CD4-positive, alpha-beta T cell (primary cell): ENCODE data around the gene ADGRA1. TPM values are rescaled to one million over a fixed set of nuclear protein-coding genes. Genes with fewer than 3 reads are reported as not detected.

Experiments
- ATAC-seq: fragments of 200-7000 bp; cut with Tn5 transposase; one replicate; pipeline ENCODE4 v1.10.0; 2022; ENCODE audit warnings: mild to moderate bottlenecking; ENCODE audit not compliant: poor library complexity
- CTCF ChIA-PET: fragments of 350-600 bp; sonication (Branson Sonifier 250); formaldehyde crosslinking; loops from one replicate; lab custom pipeline; 2021; ENCODE audit warnings: antibody characterized with exemption, inconsistent platforms; lab: Charles Lee
- POLR2A ChIA-PET: fragments of 350-600 bp; sonication (Branson Sonifier 250); formaldehyde crosslinking; loops from one replicate; lab custom pipeline; 2021; ENCODE audit warnings: antibody characterized with exemption, inconsistent platforms; lab: Charles Lee
- DNase-seq, 14 experiments: peaks; one replicate each; pipeline ENCODE4 v3.0.0-alpha.2; 2013 to 2020; ENCODE audit warnings: mixed read lengths in 2 of 14
- H3K27ac ChIP-seq, 2 donors: one replicate each; pipeline versions ENCODE4 v1.5.1 to v1.7.0; 2013; ENCODE audit warnings: low read length in 2 of 2, low read depth in 1 of 2, mild to moderate bottlenecking in 1 of 2
- H3K27me3 ChIP-seq, 2 experiments: 1 replicate in 1 of 2; 2 replicates in 1 of 2; pipeline versions ENCODE4 v1.6.1 to v1.7.0; 2013; ENCODE audit warnings: low read length in 2 of 2, control low read depth in 1 of 2, mild to moderate bottlenecking in 1 of 2, moderate library complexity in 1 of 2; ENCODE audit not compliant: insufficient read depth in 2 of 2, control insufficient read depth in 1 of 2
- H3K36me3 ChIP-seq: one replicate; pipeline ENCODE4 v1.6.1; 2013; ENCODE audit warnings: low read length, control low read depth; ENCODE audit not compliant: insufficient read depth
- H3K4me1 ChIP-seq: one replicate; pipeline ENCODE4 v1.6.1; 2013; ENCODE audit warnings: low read length, control low read depth; ENCODE audit not compliant: insufficient read depth
- H3K4me3 ChIP-seq: one replicate; pipeline ENCODE4 v1.5.1; 2013; ENCODE audit warnings: mild to moderate bottlenecking, low read length, moderate library complexity
- H3K9me3 ChIP-seq, 2 experiments: 1 replicate in 1 of 2; 2 replicates in 1 of 2; pipeline versions ENCODE4 v1.6.1 to v1.7.0; 2013; ENCODE audit warnings: low read length in 2 of 2, mild to moderate bottlenecking in 2 of 2, control low read depth in 1 of 2, moderate library complexity in 1 of 2; ENCODE audit not compliant: control insufficient read depth in 1 of 2, insufficient read depth in 1 of 2
- H3K27ac Mint-ChIP-seq: one replicate; pipeline ENCODE4 v1.8.0; 2020; ENCODE audit warnings: mixed read lengths
- H3K27me3 Mint-ChIP-seq: one replicate; pipeline ENCODE4 v1.8.0; 2021; ENCODE audit warnings: mixed read lengths
- H3K36me3 Mint-ChIP-seq: one replicate; pipeline ENCODE4 v1.8.0; 2021; ENCODE audit warnings: low read depth, mixed read lengths
- H3K4me1 Mint-ChIP-seq: one replicate; pipeline ENCODE4 v1.8.0; 2021; ENCODE audit warnings: low read depth, mixed read lengths
- H3K4me3 Mint-ChIP-seq: one replicate; pipeline ENCODE4 v1.8.0; 2020; ENCODE audit warnings: mild to moderate bottlenecking, mixed read lengths
- H3K9me3 Mint-ChIP-seq: one replicate; pipeline ENCODE4 v1.8.0; 2020; ENCODE audit warnings: mixed read lengths
- CTCF ChIP-seq: fragments of 200-600 bp; IDR thresholded peaks from one replicate; pipeline ENCODE4 v1.8.0; 2022; ENCODE audit warnings: antibody characterized with exemption, mild to moderate bottlenecking
- intact Hi-C, 2 experiments: fragments of 100-400 bp; cut with DNase I in 1 of 2; cut with micrococcal nuclease in 1 of 2; formaldehyde crosslinking; loops; one replicate each; pipeline versions ENCODE4 v1.15.1 to v1.9.0; 2023 to 2025; cut with DNase I, micrococcal nuclease
- total RNA-seq, 174 experiments: library from RNA in 2 of 174; stranded (reverse) in 2 of 174; gene quantifications; one replicate each; pipeline ENCODE4 v1.2.3 and lab custom pipeline; 2021 to 2026

Gene ADGRA1
- total RNA-seq, 2 experiments from 2014 or later = not detected

- peaks cover 0 to 48% of the 10 kb centered on the region in 2 experiments for H3K9me3 ChIP-seq
- H3K4me1 ChIP-seq = no peaks in the 10 kb centered on the region
- H3K27ac ChIP-seq = no peak overlapping the region
- POLR2A ChIA-PET = no interaction called here
- Mint-ChIP-seq H3K27ac (no peak overlapping the region), H3K36me3 (no peaks in the 10 kb centered on the region), H3K27me3 (no peaks in the 10 kb centered on the region), H3K4me1 (no peaks in the 10 kb centered on the region), H3K9me3 (no peaks in the 10 kb centered on the region), H3K4me3 (no peak overlapping the region)
- peaks cover 0 to 6% of the 10 kb centered on the region in 2 experiments for H3K27me3 ChIP-seq
- ATAC-seq = no peak
- TF ChIP-seq CTCF = no peak
- no peaks in the 10 kb centered on the region for H3K36me3 ChIP-seq
- H3K4me3 ChIP-seq = no peak overlapping the region
- DNase-seq = no peak
- intact Hi-C loops = no loop called here
- CTCF ChIA-PET = no interaction called here
Observed at GRCh38 chr10:133117036-133117687, 29.4 kb downstream of the ADGRA1 start.

- H3K27me3 ChIP-seq = peaks cover 0 to 6% of the 10 kb centered on the region in 2 experiments
- intact Hi-C loops = no loop called here
- ChIA-PET POLR2A (no interaction called here), CTCF (no interaction called here)
- peaks cover 0 to 50% of the 10 kb centered on the region in 2 experiments for H3K9me3 ChIP-seq
- Mint-ChIP-seq H3K4me1 (no peaks in the 10 kb centered on the region), H3K27ac (no peak overlapping the region), H3K27me3 (peaks cover under 1% of the 10 kb centered on the region), H3K4me3 (no peak overlapping the region), H3K9me3 (no peaks in the 10 kb centered on the region), H3K36me3 (no peaks in the 10 kb centered on the region)
- no peak for TF ChIP-seq CTCF
- no peak for DNase-seq
- no peaks in the 10 kb centered on the region for H3K4me1 ChIP-seq
- no peak overlapping the region for H3K27ac ChIP-seq
- H3K4me3 ChIP-seq = no peak overlapping the region
- no peaks in the 10 kb centered on the region for H3K36me3 ChIP-seq
- ATAC-seq = no peak
Observed at GRCh38 chr10:133117688-133118071, 30.0 kb downstream of the ADGRA1 start.

- ChIA-PET CTCF (no interaction called here), POLR2A (no interaction called here)
- no peak overlapping the region for H3K27ac ChIP-seq
- ATAC-seq (no peak), DNase-seq (no peak)
- H3K36me3 ChIP-seq = no peaks in the 10 kb centered on the region
- no peak overlapping the region for H3K4me3 ChIP-seq
- Mint-ChIP-seq H3K4me3 (no peak overlapping the region), H3K27me3 (peaks cover 21% of the 10 kb centered on the region), H3K4me1 (no peaks in the 10 kb centered on the region), H3K9me3 (no peaks in the 10 kb centered on the region), H3K36me3 (no peaks in the 10 kb centered on the region), H3K27ac (no peak overlapping the region)
- intact Hi-C loops = no loop called here
- peaks cover 6 to 15% of the 10 kb centered on the region in 2 experiments for H3K27me3 ChIP-seq
- TF ChIP-seq CTCF = no peak
- peaks cover 0 to 40% of the 10 kb centered on the region in 2 experiments for H3K9me3 ChIP-seq
- peaks cover 3% of the 10 kb centered on the region for H3K4me1 ChIP-seq
Observed at GRCh38 chr10:133121479-133121878, 33.8 kb downstream of the ADGRA1 start.
